WTC11 (cell line): ENCODE measurements around the gene CAST. TPM values are rescaled to one million over a fixed set of nuclear protein-coding genes. Genes with fewer than 3 reads are reported as not detected.

Source experiments
- ATAC-seq: fragments of 200-7000 bp; cut with Tn5 transposase; 2 replicates; pipeline ENCODE4 v1.10.0; 2021; ENCODE audit warnings: mild to moderate bottlenecking, moderate library complexity
- CTCF ChIA-PET: fragments of 300-600 bp; sonication (Branson Sonifier 250); formaldehyde crosslinking; loops from one replicate; lab custom pipeline; 2021; ENCODE audit warnings: antibody characterized with exemption; lab: Charles Lee
- POLR2A ChIA-PET: fragments of 350-600 bp; sonication (Branson Sonifier 250); formaldehyde crosslinking; loops from one replicate; lab custom pipeline; 2021; ENCODE audit warnings: antibody characterized with exemption; lab: Charles Lee
- DNase-seq: peaks from one replicate; pipeline ENCODE4 v3.0.0; 2021; ENCODE audit warnings: low spot score
- H3K27ac Mint-ChIP-seq: 2 replicates; pipeline ENCODE4 v1.8.0; 2021; ENCODE audit warnings: mixed read lengths
- H3K27me3 Mint-ChIP-seq: 2 replicates; pipeline ENCODE4 v1.8.0; 2021; ENCODE audit warnings: low read depth, mild to moderate bottlenecking, moderate library complexity, mixed read lengths
- H3K36me3 Mint-ChIP-seq: 2 replicates; pipeline ENCODE4 v1.8.0; 2021; ENCODE audit warnings: mixed read lengths
- H3K4me1 Mint-ChIP-seq: 2 replicates; pipeline ENCODE4 v1.8.0; 2022; ENCODE audit warnings: mixed read lengths
- H3K4me3 Mint-ChIP-seq: 2 replicates; pipeline ENCODE4 v1.8.0; 2021; ENCODE audit warnings: mild to moderate bottlenecking, moderate library complexity, mixed read lengths
- H3K9me3 Mint-ChIP-seq: 2 replicates; pipeline ENCODE4 v1.8.0; 2021; ENCODE audit warnings: mixed read lengths
- CBFB ChIP-seq: sonication (generic); formaldehyde crosslinking; IDR thresholded peaks from 2 replicates; pipeline ENCODE4 v1.8.1; 2022; ENCODE audit warnings: mild to moderate bottlenecking, low read depth, missing genetic modification reagents
- FOXK1 ChIP-seq: sonication (generic); formaldehyde crosslinking; IDR thresholded peaks from 2 replicates; pipeline ENCODE4 v1.8.0; 2022; ENCODE audit warnings: mild to moderate bottlenecking, moderate library complexity, missing genetic modification reagents
- IRF2 ChIP-seq: sonication (generic); formaldehyde crosslinking; IDR thresholded peaks from 2 replicates; pipeline ENCODE4 v1.8.0; 2022; ENCODE audit warnings: low read depth, missing genetic modification reagents, borderline replicate concordance
- JAZF1 ChIP-seq: fragments of 250-450 bp; sonication (Bioruptor Pico); IDR thresholded peaks from 2 replicates; pipeline ENCODE4 v1.9.0; 2021; ENCODE audit warnings: moderate library complexity, mild to moderate bottlenecking, inconsistent platforms
- NR2C2 ChIP-seq: sonication (generic); formaldehyde crosslinking; IDR thresholded peaks from 2 replicates; pipeline ENCODE4 v1.8.0; 2022; ENCODE audit warnings: mild to moderate bottlenecking, missing genetic modification reagents
- SMAD3 ChIP-seq: sonication (generic); formaldehyde crosslinking; IDR thresholded peaks from 2 replicates; pipeline ENCODE4 v1.8.0; 2022; ENCODE audit warnings: missing genetic modification reagents, mild to moderate bottlenecking, borderline replicate concordance
- TEAD1 ChIP-seq: sonication (generic); formaldehyde crosslinking; IDR thresholded peaks from 2 replicates; pipeline ENCODE4 v1.8.0; 2022; ENCODE audit warnings: mild to moderate bottlenecking, missing genetic modification reagents
- TEAD4 ChIP-seq: sonication (generic); formaldehyde crosslinking; IDR thresholded peaks from 2 replicates; pipeline ENCODE4 v1.8.0; 2022; ENCODE audit warnings: mild to moderate bottlenecking, missing genetic modification reagents
- ZNF263 ChIP-seq: sonication (generic); formaldehyde crosslinking; IDR thresholded peaks from 2 replicates; pipeline ENCODE4 v1.8.1; 2022; ENCODE audit warnings: low read depth, mild to moderate bottlenecking, moderate library complexity, missing genetic modification reagents
- ZNF416 ChIP-seq: fragments of 250-450 bp; sonication (Bioruptor Pico); IDR thresholded peaks from 2 replicates; pipeline ENCODE4 v1.9.0; 2021; ENCODE audit warnings: mild to moderate bottlenecking, inconsistent platforms
- ZNF423 ChIP-seq: fragments of 250-450 bp; sonication (Bioruptor Pico); IDR thresholded peaks from 2 replicates; pipeline ENCODE4 v2.1.2; 2022; ENCODE audit warnings: mild to moderate bottlenecking, moderate library complexity
- ZNF532 ChIP-seq: fragments of 250-450 bp; sonication (Bioruptor Pico); IDR thresholded peaks from 2 replicates; pipeline ENCODE4 v1.9.0; 2021; ENCODE audit warnings: mild to moderate bottlenecking, borderline replicate concordance
- total RNA-seq: library from RNA; stranded (reverse); gene quantifications from 3 replicates; pipeline ENCODE4 v1.2.3, GENCODE V29; 2021
- TF ChIP-seq, protein P1 (sequence below): fragments of 250-450 bp; sonication (Bioruptor Pico); IDR thresholded peaks from 2 replicates; pipeline ENCODE4 v2.1.2; 2022; ENCODE audit warnings: mild to moderate bottlenecking, moderate library complexity
- TF ChIP-seq, protein P2 (sequence below): fragments of 250-450 bp; sonication (Bioruptor Pico); IDR thresholded peaks from 2 replicates; pipeline ENCODE4 v1.8.0; 2021; ENCODE audit warnings: mild to moderate bottlenecking
- TF ChIP-seq, protein P3 (sequence below): fragments of 200-600 bp; IDR thresholded peaks from 2 replicates; pipeline ENCODE4 v1.8.0; 2022; ENCODE audit warnings: antibody characterized with exemption

Gene CAST
- total RNA-seq, 1 experiment from 2014 or later = 40.0 TPM

- POLR2A ChIA-PET = no interaction called here
- H3K36me3 Mint-ChIP-seq = no peaks in the 10 kb centered on the region
- peak; percentile 83 for ATAC-seq
- TF ChIP-seq, protein P1, sequence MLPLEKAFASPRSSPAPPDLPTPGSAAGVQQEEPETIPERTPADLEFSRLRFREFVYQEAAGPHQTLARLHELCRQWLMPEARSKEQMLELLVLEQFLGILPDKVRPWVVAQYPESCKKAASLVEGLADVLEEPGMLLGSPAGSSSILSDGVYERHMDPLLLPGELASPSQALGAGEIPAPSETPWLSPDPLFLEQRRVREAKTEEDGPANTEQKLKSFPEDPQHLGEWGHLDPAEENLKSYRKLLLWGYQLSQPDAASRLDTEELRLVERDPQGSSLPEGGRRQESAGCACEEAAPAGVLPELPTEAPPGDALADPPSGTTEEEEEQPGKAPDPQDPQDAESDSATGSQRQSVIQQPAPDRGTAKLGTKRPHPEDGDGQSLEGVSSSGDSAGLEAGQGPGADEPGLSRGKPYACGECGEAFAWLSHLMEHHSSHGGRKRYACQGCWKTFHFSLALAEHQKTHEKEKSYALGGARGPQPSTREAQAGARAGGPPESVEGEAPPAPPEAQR (CRISPR knock-in tag) = no peak
- TF ChIP-seq ZNF263 (CRISPR knock-in tag) (no peak), ZNF532 (no peak)
- DNase-seq = no peak
- no peak overlapping the region for H3K4me3 Mint-ChIP-seq
- CTCF ChIA-PET = interaction anchor here (1.5 kb wide), 1 partner anchor 343 kb away, joined by 7 read pairs; no protein-coding TSS in a partner anchor
- no peaks in the 10 kb centered on the region for H3K27me3 Mint-ChIP-seq
- H3K27ac Mint-ChIP-seq = no peak overlapping the region
- H3K9me3 Mint-ChIP-seq = no peaks in the 10 kb centered on the region
- H3K4me1 Mint-ChIP-seq = peaks cover 5% of the 10 kb centered on the region; the same call in 1 of the 2 replicates
Observed at GRCh38 chr5:96687812-96688453, 25.8 kb downstream of the CAST start.

DNA sequence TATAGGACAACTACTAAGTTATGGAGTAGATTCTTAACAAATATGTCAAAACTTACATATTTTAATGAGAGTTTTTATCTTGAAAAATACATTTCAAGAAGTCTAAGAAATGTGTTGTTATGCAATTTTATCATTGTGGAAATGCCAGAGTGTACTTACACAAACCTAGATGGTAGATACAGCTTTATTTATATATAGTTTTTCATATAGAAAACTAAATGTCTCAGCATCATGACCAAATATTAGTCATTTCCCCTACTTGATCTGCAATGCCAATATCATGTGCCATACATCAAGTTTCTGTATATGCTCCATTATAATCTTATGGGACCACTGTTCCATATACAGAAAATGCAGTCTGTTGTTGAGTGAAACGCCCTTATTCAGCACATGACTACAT, 28.7 kb downstream of the CAST start:
- H3K27me3 Mint-ChIP-seq = no peaks in the 10 kb centered on the region
- no peak overlapping the region for H3K4me3 Mint-ChIP-seq
- no peak overlapping the region for H3K27ac Mint-ChIP-seq
- CTCF ChIA-PET = no interaction called here
- H3K9me3 Mint-ChIP-seq = no peaks in the 10 kb centered on the region
- POLR2A ChIA-PET = interaction anchor here (0.6 kb wide), 1 partner anchor 457 kb away, joined by 3 read pairs; no protein-coding TSS in a partner anchor
- H3K36me3 Mint-ChIP-seq = no peaks in the 10 kb centered on the region
- TF ChIP-seq TEAD1 (CRISPR knock-in tag) (no peak), CBFB (CRISPR knock-in tag) (no peak), IRF2 (CRISPR knock-in tag) (no peak), JAZF1 (CRISPR knock-in tag) (no peak), NR2C2 (CRISPR knock-in tag) (no peak), ZNF416 (no peak), ZNF423 (CRISPR knock-in tag) (no peak), FOXK1 (CRISPR knock-in tag) (no peak)
- TF ChIP-seq, protein P2, sequence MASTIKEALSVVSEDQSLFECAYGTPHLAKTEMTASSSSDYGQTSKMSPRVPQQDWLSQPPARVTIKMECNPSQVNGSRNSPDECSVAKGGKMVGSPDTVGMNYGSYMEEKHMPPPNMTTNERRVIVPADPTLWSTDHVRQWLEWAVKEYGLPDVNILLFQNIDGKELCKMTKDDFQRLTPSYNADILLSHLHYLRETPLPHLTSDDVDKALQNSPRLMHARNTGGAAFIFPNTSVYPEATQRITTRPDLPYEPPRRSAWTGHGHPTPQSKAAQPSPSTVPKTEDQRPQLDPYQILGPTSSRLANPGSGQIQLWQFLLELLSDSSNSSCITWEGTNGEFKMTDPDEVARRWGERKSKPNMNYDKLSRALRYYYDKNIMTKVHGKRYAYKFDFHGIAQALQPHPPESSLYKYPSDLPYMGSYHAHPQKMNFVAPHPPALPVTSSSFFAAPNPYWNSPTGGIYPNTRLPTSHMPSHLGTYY (CRISPR knock-in tag) = no peak
- DNase-seq = no peak
- no peak for ATAC-seq
- peaks cover 5% of the 10 kb centered on the region; the same call in 1 of the 2 replicates for H3K4me1 Mint-ChIP-seq

DNA sequence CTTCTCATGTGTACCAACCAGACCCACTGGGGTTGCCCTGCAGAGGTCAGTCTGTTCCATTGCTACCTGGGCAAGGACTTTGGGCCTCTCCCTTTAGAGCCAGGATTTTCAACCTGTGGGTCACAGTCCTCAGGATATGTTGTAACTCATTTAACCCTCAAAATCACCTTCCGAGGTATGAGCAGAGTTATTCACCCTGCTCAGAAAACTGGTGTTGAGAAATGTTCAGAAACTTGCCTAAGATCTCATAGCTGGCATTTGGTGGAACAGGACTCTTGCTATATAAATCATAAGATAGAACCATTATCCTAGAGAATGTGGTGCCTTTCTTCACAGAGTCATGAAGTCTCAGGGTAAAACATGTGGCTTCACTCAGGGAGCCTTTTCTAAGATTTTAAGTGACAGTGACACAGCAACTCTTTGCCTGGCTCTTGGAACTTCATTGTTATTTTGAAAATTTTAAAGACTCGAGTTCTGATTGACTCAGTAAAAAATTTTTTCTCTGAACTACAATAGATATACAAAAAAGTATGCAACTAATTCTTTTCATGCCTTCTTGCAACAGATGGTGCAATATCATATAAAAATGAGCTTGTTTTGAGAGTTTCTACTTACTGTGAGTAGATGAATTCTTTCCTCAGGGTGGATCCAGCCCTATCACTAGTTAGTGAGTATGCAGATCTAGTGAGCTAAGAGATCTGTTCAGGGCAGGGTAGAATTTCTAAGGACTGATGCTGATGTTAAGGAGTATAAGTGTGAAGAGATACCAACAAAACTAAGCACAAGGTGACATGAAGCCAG, 29.5 kb downstream of the CAST start:
- DNase-seq = no peak
- Mint-ChIP-seq H3K4me1 (peaks cover 5% of the 10 kb centered on the region; the same call in 1 of the 2 replicates), H3K4me3 (no peak overlapping the region), H3K27ac (peak overlapping the region; percentile 24; the same call in 1 of the 2 replicates), H3K9me3 (no peaks in the 10 kb centered on the region), H3K27me3 (no peaks in the 10 kb centered on the region), H3K36me3 (no peaks in the 10 kb centered on the region)
- ChIA-PET CTCF (interaction anchor here (0.6 kb wide), 1 partner anchor 10 kb away, joined by 3 read pairs; no protein-coding TSS in a partner anchor), POLR2A (no interaction called here)
- no peak for ATAC-seq
- no peak for TF ChIP-seq ZNF532
- TF ChIP-seq FOXK1 (CRISPR knock-in tag) = no peak
- TF ChIP-seq, protein P3, sequence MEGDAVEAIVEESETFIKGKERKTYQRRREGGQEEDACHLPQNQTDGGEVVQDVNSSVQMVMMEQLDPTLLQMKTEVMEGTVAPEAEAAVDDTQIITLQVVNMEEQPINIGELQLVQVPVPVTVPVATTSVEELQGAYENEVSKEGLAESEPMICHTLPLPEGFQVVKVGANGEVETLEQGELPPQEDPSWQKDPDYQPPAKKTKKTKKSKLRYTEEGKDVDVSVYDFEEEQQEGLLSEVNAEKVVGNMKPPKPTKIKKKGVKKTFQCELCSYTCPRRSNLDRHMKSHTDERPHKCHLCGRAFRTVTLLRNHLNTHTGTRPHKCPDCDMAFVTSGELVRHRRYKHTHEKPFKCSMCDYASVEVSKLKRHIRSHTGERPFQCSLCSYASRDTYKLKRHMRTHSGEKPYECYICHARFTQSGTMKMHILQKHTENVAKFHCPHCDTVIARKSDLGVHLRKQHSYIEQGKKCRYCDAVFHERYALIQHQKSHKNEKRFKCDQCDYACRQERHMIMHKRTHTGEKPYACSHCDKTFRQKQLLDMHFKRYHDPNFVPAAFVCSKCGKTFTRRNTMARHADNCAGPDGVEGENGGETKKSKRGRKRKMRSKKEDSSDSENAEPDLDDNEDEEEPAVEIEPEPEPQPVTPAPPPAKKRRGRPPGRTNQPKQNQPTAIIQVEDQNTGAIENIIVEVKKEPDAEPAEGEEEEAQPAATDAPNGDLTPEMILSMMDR = no peak
- no peak for TF ChIP-seq SMAD3 (CRISPR knock-in tag)
- TF ChIP-seq TEAD4 (CRISPR knock-in tag) = no peak
